Stomach smooth muscle (tissue), 2 donors: ENCODE results near the gene COPS3.

ENCODE experiments used
- H3K27ac ChIP-seq: one replicate; pipeline ENCODE4 v1.7.0; 2013; ENCODE audit warnings: mild to moderate bottlenecking, low read length, inconsistent platforms
- H3K27me3 ChIP-seq, 2 donors: one replicate each; pipeline ENCODE4 v1.7.0; 2013; ENCODE audit warnings: low read length in 2 of 2; ENCODE audit not compliant: insufficient read depth in 2 of 2, control insufficient read depth in 1 of 2
- H3K36me3 ChIP-seq, 2 donors: one replicate each; pipeline ENCODE4 v1.7.0; 2013; ENCODE audit warnings: low read length in 2 of 2; ENCODE audit not compliant: control insufficient read depth in 2 of 2, insufficient read depth in 2 of 2
- H3K4me1 ChIP-seq: one replicate; pipeline ENCODE4 v1.7.0; 2013; ENCODE audit warnings: low read length; ENCODE audit not compliant: control insufficient read depth, insufficient read depth
- H3K4me3 ChIP-seq, 2 donors: one replicate each; pipeline ENCODE4 v1.7.0; 2013; ENCODE audit warnings: low read length in 2 of 2
- H3K9ac ChIP-seq, 2 donors: one replicate each; pipeline ENCODE4 v1.7.0; 2013; ENCODE audit warnings: low read length in 2 of 2, mild to moderate bottlenecking in 1 of 2
- H3K9me3 ChIP-seq, 2 donors: one replicate each; pipeline ENCODE4 v1.7.0; 2013; ENCODE audit warnings: low read length in 2 of 2; ENCODE audit not compliant: control insufficient read depth in 2 of 2
- donor health status: healthy.
- donor health status: Pancreatic carcinoma.

Gene COPS3

DNA sequence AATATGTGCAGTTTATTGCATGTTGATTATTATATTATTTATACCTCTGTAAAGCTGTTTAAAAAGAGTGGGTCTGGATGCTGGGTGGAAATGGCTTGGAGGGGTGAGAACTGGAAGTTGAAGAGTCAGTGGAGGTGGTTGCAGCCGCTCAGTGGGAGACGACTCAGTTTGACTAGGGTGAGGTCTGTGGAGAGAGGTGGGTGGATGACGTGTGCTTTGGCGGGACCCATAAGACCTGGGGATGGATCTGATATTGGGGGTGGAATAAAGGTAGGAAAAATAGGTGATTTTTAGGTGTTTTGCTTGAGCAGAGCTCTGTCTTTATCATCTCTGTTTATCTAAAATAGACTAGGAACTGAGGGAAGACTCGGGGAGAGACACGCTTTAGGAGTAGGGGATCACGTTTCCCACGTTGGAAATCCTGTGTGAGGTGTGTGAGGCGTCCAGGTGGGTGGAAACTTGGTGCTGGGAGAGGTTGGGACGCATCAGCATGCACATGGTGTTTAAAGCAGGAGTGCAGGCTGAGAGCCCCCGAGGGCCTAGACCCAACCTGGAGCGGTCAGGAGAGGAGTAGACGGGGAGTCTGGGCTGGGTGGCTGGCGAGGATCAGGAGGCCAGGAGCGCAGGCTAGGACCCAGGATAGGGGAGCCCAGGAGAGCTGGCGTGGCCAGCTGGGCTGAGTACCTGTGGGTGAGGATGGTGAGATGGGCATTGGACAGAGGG is 39.3 kb upstream of the COPS3 start:
- Histone ChIP-seq H3K4me1 (no peaks in the 10 kb centered on the region), H3K27me3 (no peaks in the 10 kb centered on the region), H3K9me3 (no peaks in the 10 kb centered on the region), H3K27ac (no peak overlapping the region), H3K9ac (no peak overlapping the region), H3K36me3 (no peaks in the 10 kb centered on the region), H3K4me3 (no peak overlapping the region)

GRCh38 chr17:17315142-17315821 is 34.2 kb upstream of the COPS3 start:
- no peaks in the 10 kb centered on the region for H3K4me1 ChIP-seq
- no peak overlapping the region for H3K9ac ChIP-seq
- H3K27me3 ChIP-seq = no peaks in the 10 kb centered on the region
- peaks cover 0 to 5% of the 10 kb centered on the region in 2 donors for H3K36me3 ChIP-seq
- no peak overlapping the region for H3K27ac ChIP-seq
- H3K4me3 ChIP-seq = no peak overlapping the region
- no peaks in the 10 kb centered on the region for H3K9me3 ChIP-seq

GRCh38 chr17:17314501-17315071 is 33.5 kb upstream of the COPS3 start:
- H3K4me3 ChIP-seq = no peak overlapping the region
- H3K27me3 ChIP-seq = no peaks in the 10 kb centered on the region
- no peaks in the 10 kb centered on the region for H3K4me1 ChIP-seq
- peaks cover 0 to 5% of the 10 kb centered on the region in 2 donors for H3K36me3 ChIP-seq
- H3K9ac ChIP-seq = no peak overlapping the region
- H3K9me3 ChIP-seq = no peaks in the 10 kb centered on the region
- H3K27ac ChIP-seq = no peak overlapping the region

- no peaks in the 10 kb centered on the region for H3K27me3 ChIP-seq
- no peaks in the 10 kb centered on the region for H3K9me3 ChIP-seq
- H3K4me1 ChIP-seq = no peaks in the 10 kb centered on the region
- H3K36me3 ChIP-seq = peaks cover 0 to 7% of the 10 kb centered on the region in 2 donors
- no peak overlapping the region for H3K4me3 ChIP-seq
- H3K9ac ChIP-seq = no peak overlapping the region
- no peak overlapping the region for H3K27ac ChIP-seq
Measured at GRCh38 chr17:17313350-17313991, 32.4 kb upstream of the COPS3 start.

DNA sequence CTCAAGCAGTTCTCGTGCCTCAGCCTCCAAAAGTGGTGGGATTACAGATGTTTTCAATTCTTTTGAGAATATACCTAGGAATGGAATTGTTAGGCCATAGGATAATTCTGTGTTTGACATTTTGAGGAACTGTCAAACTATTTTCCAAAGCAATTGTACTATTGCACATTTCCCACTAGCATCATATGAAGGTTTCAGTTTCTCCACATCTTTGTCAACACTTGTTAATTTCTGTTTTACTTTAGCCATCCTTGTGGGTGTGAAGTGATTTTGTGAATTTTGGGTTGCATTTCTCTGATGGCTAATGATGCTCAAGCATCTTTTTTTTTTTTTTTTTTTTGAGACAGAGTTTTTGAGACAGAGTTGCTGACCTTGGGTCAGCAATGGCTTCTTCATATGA is 28.3 kb upstream of the COPS3 start:
- no peak overlapping the region for H3K9ac ChIP-seq
- no peak overlapping the region for H3K27ac ChIP-seq
- H3K27me3 ChIP-seq = no peaks in the 10 kb centered on the region
- H3K36me3 ChIP-seq = peaks cover 0 to 3% of the 10 kb centered on the region in 2 donors
- H3K4me1 ChIP-seq = no peaks in the 10 kb centered on the region
- H3K4me3 ChIP-seq = no peak overlapping the region
- no peaks in the 10 kb centered on the region for H3K9me3 ChIP-seq

- Histone ChIP-seq H3K9me3 (no peaks in the 10 kb centered on the region), H3K4me3 (no peak overlapping the region), H3K9ac (no peak overlapping the region), H3K27ac (no peak overlapping the region), H3K27me3 (no peaks in the 10 kb centered on the region), H3K36me3 (peaks cover 0 to 2% of the 10 kb centered on the region in 2 donors), H3K4me1 (peaks cover 18% of the 10 kb centered on the region)
Measured at GRCh38 chr17:17305281-17305801, 24.3 kb upstream of the COPS3 start.

DNA sequence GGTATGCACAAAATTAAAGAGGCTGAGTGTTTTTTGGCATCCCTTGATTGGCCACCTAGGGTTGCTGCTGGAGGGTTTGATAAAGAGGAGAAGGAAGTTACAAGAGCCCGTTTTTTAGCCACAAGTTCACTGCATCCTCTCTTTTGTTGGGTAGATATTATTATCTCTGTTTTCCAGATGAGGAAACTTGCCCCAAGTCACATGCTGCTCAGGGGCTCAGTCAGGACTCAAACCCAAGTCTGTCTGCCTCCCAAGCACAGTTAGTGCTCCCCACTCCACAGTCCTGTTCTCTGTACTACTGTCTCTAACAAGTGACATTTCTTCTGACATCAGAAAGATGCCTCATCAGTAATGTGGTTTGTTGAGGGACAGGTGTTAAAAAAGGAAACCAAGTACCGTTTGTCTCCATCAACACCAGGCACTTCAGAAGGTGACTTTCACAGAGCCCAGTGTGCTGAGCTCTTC is 23.5 kb upstream of the COPS3 start:
- Histone ChIP-seq H3K9me3 (no peaks in the 10 kb centered on the region), H3K4me3 (no peak overlapping the region), H3K27me3 (no peaks in the 10 kb centered on the region), H3K27ac (no peak overlapping the region), H3K4me1 (peaks cover 18% of the 10 kb centered on the region), H3K36me3 (peaks cover 0 to 2% of the 10 kb centered on the region in 2 donors), H3K9ac (no peak overlapping the region)

DNA sequence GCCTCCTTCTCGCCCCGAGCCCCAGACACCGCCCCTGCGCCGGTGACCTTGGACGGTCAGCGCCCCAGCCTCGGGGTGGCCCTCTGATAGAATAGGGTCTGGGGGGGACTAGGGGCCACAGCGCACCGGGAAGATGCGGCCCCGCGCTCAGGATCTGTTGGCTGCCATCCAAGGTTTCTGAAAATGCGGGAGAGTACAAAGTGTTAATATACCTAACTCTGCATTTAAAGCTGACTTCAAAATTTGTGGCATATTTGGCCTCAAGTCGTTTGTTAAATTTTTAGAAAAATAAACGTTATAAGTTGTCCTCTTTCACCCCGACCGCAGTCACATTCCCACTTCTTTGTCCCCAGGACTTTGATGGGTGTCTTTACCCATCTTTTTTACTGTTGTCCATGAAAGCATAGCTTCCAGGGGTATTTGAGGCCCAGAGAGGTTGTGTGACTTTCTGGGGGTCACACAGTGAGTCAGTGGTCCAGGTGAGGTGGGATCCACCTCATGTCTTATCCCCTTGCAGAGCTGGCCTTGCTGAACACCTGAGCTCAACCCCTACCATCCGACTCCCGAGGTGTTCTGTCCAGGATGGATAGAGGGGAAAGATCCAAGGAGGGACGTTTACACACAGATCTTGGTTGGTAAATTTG is 22.9 kb upstream of the COPS3 start:
- Histone ChIP-seq H3K4me3 (peak overlapping the region; percentile 53 to 78), H3K27ac (no peak overlapping the region), H3K9ac (peak overlapping the region; percentile 36 to 39), H3K36me3 (no peaks in the 10 kb centered on the region), H3K4me1 (peaks cover 18% of the 10 kb centered on the region), H3K27me3 (no peaks in the 10 kb centered on the region), H3K9me3 (no peaks in the 10 kb centered on the region)

DNA sequence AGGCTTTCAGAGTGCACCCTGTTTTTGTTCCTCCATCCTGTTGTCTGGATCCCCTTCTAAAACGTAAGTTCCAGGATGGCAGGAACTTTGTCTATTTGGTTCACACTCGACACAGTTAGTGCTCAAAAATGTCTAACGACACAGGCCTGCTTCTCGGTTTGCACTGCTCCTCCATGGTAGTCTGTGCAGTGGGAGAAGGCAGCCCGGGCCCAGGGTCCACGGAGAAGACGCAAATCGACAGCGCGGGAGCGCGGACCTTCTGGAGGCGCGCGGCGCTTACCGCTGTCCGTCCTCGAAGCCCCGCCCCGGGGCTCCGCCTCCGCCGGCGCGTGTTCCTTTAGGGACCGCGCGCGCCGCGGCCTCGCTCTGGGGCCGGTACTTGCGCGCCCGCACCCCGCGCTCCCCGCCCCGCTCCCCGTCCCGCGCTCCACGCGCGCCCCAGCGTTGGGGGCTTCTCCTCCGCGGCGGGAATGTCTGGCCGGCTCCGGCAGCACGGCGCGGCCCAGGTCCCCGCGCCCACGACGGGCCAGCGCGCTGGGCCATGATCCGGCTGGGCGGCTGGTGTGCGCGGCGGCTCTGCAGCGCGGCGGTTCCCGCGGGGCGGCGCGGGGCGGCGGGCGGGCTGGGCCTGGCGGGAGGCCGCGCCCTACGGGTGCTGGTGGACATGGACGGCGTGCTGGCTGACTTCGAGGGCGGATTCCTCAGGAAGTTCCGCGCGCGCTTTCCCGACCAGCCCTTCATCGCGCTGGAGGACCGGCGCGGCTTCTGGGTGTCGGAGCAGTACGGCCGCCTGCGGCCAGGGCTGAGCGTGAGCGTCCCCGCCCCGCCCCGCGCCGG is 22.2 kb upstream of the COPS3 start, which contains the start of gene NT5M:
NT5M (plus strand) TSS at position 364 of the 837 bp plus-strand sequence; CDS start at position 542, 178 bp downstream.
- H3K4me1 ChIP-seq = peaks cover 18% of the 10 kb centered on the region
- H3K27ac ChIP-seq = peak within 1 kb of the TSS; percentile 41
- peak within 1 kb of the TSS; percentile 39 to 48 for H3K9ac ChIP-seq
- no peaks in the 10 kb centered on the region for H3K9me3 ChIP-seq
- H3K4me3 ChIP-seq = peak within 1 kb of the TSS; percentile 53 to 78
- no peaks in the 10 kb centered on the region for H3K27me3 ChIP-seq
- H3K36me3 ChIP-seq = no peaks in the 10 kb centered on the region
